ENCODE measurements around the gene SLC16A11. TPM values are rescaled to one million over a fixed set of nuclear protein-coding genes. Genes with fewer than 3 reads are reported as not detected.

Gene SLC16A11
- total and polyA plus RNA-seq, 9 of the 15 experiments (the other 6 are each of a cell fraction or from before 2014, with no cell fraction given), result not detected

DNA sequence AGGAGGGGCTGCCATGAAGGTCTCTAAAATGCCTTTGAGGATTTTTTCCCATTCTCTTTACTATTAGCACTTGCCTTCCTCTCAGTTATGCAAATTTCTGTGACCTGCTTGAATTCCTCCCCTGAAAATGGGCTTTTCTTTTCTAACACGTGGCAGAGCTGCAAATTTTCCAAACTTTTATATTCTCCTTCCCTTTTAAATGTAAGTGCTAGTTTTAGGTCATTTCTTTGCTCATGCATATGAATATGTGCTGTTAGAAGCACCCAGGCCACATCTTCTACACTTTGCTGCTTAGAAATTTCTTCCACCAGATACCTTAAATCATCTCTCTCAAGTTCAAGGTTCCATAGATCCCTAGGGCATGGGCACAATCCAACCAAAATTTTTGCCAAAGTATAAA, 24.4 kb upstream of the SLC16A11 start:
- FAIRE-seq, result no peak

More for the DNA sequence above, 24.4 kb upstream of the SLC16A11 start:
- intact Hi-C loops (cut with micrococcal nuclease) (no loop called here), in situ Hi-C loops (cut with MboI) (no loop called here)
- 0% methylated on average over 1 of the region's 1 CpG for WGBS (ENCODE audit: insufficient coverage, low coverage, missing lambda C conversion rate)
- Histone ChIP-seq H3K79me2 (ENCODE audit: control insufficient read depth, insufficient read depth, low read length) (no peaks in the 10 kb centered on the region), H3K36me3 (ENCODE audit: control insufficient read depth, insufficient read depth, low read length) (no peaks in the 10 kb centered on the region), H3K4me1 (replicated peaks in 1 of 2; ENCODE audit: control insufficient read depth in 2 of 2, insufficient read depth in 2 of 2, low read length in 2 of 2) (no peaks in the 10 kb centered on the region), H3K9ac (ENCODE audit: insufficient read depth in 1 of 2, low read depth in 2 of 2, low read length in 2 of 2) (no peak overlapping the region), H3K27me3 (ENCODE audit: control insufficient read depth in 2 of 2, insufficient read depth in 2 of 2, low read length in 2 of 2) (peaks cover 0 to 46% of the 10 kb centered on the region in 2 experiments; a peak in 4 of 5 replicates), H3K9me3 (replicated peaks; ENCODE audit: control insufficient read depth, insufficient read depth, low read depth, low read length) (no peaks in the 10 kb centered on the region), H3K9me1 (ENCODE audit: control insufficient read depth, insufficient read depth, low read length) (no peaks in the 10 kb centered on the region), H4K20me1 (replicated peaks; ENCODE audit: control insufficient read depth, insufficient read depth, low read length) (no peaks in the 10 kb centered on the region), H2AFZ (ENCODE audit: low read depth, low read length) (no peak overlapping the region), H3K4me2 (ENCODE audit: insufficient read depth, low read length) (no peak overlapping the region), H3K4me3 (no peak overlapping the region), H3K27ac (ENCODE audit: extremely low read depth, low read depth, low read length) (no peak overlapping the region)
- CTCF ChIA-PET (ENCODE audit: low intra/inter-chr PET ratio), result no interaction called here
- POLR2A ChIA-PET, result no interaction called here
- DNase-seq (ENCODE audit: extremely low read depth in 1 of 4, low spot score in 3 of 4) (no peak), ATAC-seq (no peak)
- no TSS peak for BruUV-seq (replicated peaks)
- TF ChIP-seq, protein P1, sequence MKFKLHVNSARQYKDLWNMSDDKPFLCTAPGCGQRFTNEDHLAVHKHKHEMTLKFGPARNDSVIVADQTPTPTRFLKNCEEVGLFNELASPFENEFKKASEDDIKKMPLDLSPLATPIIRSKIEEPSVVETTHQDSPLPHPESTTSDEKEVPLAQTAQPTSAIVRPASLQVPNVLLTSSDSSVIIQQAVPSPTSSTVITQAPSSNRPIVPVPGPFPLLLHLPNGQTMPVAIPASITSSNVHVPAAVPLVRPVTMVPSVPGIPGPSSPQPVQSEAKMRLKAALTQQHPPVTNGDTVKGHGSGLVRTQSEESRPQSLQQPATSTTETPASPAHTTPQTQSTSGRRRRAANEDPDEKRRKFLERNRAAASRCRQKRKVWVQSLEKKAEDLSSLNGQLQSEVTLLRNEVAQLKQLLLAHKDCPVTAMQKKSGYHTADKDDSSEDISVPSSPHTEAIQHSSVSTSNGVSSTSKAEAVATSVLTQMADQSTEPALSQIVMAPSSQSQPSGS (CRISPR knock-in tag; IDR thresholded peaks at IDR 0.05), result no peak
- TF ChIP-seq, protein P2, sequence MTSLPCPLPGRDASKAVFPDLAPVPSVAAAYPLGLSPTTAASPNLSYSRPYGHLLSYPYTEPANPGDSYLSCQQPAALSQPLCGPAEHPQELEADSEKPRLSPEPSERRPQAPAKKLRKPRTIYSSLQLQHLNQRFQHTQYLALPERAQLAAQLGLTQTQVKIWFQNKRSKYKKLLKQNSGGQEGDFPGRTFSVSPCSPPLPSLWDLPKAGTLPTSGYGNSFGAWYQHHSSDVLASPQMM (CRISPR knock-in tag; IDR thresholded peaks at IDR 0.05), result no peak
- no peak for TF ChIP-seq MTA1 (IDR thresholded peaks at IDR 0.05; ENCODE audit: borderline replicate concordance)
- TF ChIP-seq, protein P3, sequence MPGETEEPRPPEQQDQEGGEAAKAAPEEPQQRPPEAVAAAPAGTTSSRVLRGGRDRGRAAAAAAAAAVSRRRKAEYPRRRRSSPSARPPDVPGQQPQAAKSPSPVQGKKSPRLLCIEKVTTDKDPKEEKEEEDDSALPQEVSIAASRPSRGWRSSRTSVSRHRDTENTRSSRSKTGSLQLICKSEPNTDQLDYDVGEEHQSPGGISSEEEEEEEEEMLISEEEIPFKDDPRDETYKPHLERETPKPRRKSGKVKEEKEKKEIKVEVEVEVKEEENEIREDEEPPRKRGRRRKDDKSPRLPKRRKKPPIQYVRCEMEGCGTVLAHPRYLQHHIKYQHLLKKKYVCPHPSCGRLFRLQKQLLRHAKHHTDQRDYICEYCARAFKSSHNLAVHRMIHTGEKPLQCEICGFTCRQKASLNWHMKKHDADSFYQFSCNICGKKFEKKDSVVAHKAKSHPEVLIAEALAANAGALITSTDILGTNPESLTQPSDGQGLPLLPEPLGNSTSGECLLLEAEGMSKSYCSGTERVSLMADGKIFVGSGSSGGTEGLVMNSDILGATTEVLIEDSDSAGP (CRISPR knock-in tag; IDR thresholded peaks at IDR 0.05), result no peak
- no peak for TF ChIP-seq FOXA1 (IDR thresholded peaks at IDR 0.05; ENCODE audit: borderline replicate concordance)
